HL-60 (cell line): ENCODE data around the gene CD160.

Source experiments
- GABPA ChIP-seq: IDR thresholded peaks from 2 replicates; pipeline ENCODE4 v1.6.1; 2012; ENCODE audit warnings: low read depth
- POLR2AphosphoS5 ChIP-seq: IDR thresholded peaks from 2 replicates; pipeline ENCODE4 v1.6.1; 2012; ENCODE audit warnings: low read depth
- SPI1 ChIP-seq: IDR thresholded peaks from 2 replicates; pipeline ENCODE4 v1.6.1; 2012; ENCODE audit warnings: low read depth, mild to moderate bottlenecking, borderline replicate concordance
- TF ChIP-seq, protein P1 (sequence below): IDR thresholded peaks from one replicate; pipeline ENCODE4 v1.5.1; 2011; ENCODE audit warnings: low read length, control low read depth, inconsistent platforms; ENCODE audit not compliant: insufficient read depth
- TF ChIP-seq, protein P2 (sequence below): IDR thresholded peaks from 2 replicates; pipeline ENCODE4 v1.6.1; 2012; ENCODE audit warnings: low read depth; ENCODE audit not compliant: insufficient replicate concordance

- TF ChIP-seq, protein P1, sequence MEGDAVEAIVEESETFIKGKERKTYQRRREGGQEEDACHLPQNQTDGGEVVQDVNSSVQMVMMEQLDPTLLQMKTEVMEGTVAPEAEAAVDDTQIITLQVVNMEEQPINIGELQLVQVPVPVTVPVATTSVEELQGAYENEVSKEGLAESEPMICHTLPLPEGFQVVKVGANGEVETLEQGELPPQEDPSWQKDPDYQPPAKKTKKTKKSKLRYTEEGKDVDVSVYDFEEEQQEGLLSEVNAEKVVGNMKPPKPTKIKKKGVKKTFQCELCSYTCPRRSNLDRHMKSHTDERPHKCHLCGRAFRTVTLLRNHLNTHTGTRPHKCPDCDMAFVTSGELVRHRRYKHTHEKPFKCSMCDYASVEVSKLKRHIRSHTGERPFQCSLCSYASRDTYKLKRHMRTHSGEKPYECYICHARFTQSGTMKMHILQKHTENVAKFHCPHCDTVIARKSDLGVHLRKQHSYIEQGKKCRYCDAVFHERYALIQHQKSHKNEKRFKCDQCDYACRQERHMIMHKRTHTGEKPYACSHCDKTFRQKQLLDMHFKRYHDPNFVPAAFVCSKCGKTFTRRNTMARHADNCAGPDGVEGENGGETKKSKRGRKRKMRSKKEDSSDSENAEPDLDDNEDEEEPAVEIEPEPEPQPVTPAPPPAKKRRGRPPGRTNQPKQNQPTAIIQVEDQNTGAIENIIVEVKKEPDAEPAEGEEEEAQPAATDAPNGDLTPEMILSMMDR: no peak
- TF ChIP-seq GABPA (no peak), POLR2AphosphoS5 (no peak), SPI1 (no peak)
- TF ChIP-seq, protein P2, sequence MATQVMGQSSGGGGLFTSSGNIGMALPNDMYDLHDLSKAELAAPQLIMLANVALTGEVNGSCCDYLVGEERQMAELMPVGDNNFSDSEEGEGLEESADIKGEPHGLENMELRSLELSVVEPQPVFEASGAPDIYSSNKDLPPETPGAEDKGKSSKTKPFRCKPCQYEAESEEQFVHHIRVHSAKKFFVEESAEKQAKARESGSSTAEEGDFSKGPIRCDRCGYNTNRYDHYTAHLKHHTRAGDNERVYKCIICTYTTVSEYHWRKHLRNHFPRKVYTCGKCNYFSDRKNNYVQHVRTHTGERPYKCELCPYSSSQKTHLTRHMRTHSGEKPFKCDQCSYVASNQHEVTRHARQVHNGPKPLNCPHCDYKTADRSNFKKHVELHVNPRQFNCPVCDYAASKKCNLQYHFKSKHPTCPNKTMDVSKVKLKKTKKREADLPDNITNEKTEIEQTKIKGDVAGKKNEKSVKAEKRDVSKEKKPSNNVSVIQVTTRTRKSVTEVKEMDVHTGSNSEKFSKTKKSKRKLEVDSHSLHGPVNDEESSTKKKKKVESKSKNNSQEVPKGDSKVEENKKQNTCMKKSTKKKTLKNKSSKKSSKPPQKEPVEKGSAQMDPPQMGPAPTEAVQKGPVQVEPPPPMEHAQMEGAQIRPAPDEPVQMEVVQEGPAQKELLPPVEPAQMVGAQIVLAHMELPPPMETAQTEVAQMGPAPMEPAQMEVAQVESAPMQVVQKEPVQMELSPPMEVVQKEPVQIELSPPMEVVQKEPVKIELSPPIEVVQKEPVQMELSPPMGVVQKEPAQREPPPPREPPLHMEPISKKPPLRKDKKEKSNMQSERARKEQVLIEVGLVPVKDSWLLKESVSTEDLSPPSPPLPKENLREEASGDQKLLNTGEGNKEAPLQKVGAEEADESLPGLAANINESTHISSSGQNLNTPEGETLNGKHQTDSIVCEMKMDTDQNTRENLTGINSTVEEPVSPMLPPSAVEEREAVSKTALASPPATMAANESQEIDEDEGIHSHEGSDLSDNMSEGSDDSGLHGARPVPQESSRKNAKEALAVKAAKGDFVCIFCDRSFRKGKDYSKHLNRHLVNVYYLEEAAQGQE: no peak
These were observed 28.4 kb upstream of the CD160 start for GRCh38 chr1:145690587-145691558.
